ENCODE results near the gene PRPF6.

DNA sequence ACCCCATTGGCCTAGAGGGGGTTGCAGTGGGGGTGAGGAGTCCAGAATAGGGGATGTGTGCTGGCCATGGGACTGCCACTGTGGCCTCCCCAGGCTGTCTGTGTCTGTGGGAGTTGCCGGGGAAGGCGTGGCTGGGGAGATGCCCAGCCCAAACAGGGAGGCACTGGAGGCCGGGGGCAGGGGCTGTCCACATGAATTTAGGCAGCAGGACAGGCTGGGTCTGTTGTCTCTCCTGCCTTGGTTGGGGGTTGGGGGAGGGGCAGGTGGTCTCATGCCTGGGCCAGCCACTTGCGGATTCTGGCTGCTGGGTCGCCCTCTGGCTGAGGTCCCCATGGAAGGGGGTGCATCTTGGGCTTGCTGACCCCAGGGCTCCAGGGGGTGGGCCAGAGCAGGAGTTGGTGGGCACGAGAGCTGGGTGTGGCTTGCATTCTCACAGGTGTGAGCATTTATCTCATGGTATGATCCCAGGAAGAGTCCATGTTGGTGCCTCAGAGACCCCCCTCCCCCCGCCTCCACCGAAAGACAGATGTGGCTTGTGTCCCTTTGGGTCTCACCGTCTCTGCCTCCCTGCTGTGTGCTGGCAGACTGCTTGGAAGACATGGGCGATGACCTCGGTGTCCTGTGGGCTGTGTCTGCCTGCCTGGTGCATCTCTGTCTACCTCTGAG, 64.5 kb downstream of the PRPF6 start:
- TF ChIP-seq, protein P1, sequence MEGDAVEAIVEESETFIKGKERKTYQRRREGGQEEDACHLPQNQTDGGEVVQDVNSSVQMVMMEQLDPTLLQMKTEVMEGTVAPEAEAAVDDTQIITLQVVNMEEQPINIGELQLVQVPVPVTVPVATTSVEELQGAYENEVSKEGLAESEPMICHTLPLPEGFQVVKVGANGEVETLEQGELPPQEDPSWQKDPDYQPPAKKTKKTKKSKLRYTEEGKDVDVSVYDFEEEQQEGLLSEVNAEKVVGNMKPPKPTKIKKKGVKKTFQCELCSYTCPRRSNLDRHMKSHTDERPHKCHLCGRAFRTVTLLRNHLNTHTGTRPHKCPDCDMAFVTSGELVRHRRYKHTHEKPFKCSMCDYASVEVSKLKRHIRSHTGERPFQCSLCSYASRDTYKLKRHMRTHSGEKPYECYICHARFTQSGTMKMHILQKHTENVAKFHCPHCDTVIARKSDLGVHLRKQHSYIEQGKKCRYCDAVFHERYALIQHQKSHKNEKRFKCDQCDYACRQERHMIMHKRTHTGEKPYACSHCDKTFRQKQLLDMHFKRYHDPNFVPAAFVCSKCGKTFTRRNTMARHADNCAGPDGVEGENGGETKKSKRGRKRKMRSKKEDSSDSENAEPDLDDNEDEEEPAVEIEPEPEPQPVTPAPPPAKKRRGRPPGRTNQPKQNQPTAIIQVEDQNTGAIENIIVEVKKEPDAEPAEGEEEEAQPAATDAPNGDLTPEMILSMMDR (IDR thresholded peaks at IDR 0.05): no peak
- no peak for TF ChIP-seq EZH2 (IDR thresholded peaks at IDR 0.05; ENCODE audit: borderline replicate concordance, insufficient read depth, low read depth, low read length, poor library complexity, severe bottlenecking)
